Activated CD4-positive, alpha-beta T cell treated with anti-CD3 and anti-CD28 coated beads, Interleukin-10, Interleukin-2, amounts not matched to agents 100 ng/mL and 50 ng/mL, durations not matched to agents 16 hours and 8 hours (primary cell): ENCODE measurements around the gene NR3C2.

Experiments used
- DNase-seq: peaks from one replicate; pipeline ENCODE4 v3.0.0-alpha.2; 2020

Gene NR3C2

DNA sequence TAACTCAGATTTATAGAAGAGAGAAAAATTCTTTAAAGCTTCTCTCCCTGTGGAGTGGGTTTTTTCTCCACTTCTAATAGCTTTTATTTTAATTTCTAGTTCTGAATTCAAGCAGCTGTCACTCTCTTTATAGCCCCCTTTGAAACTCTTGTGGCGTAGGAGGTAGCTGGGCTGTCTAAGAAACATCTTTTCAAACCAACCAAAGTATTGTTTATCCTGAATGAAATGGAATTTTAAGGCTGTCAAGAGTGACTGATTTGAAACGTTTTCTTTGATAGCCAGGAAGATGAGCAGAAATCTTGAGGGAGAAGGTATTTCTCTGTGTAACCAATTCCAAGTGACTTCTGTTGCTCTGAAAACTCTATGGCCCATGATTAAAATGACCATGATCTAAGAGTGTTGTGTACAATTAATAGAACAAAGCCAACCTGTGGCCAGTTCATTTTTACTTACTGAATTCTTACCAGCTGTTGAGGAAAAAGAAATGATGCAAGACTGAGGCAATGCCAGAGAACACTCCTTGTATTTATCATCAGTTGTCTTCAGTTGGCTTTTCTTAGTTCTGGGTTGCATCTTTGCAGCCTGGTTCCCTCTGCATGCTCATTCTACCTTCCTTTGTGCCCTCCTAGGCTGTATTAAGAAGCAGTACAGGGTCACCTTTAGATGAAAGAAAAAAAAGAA is 411.9 kb downstream of the NR3C2 start:
- no peak for DNase-seq

DNA sequence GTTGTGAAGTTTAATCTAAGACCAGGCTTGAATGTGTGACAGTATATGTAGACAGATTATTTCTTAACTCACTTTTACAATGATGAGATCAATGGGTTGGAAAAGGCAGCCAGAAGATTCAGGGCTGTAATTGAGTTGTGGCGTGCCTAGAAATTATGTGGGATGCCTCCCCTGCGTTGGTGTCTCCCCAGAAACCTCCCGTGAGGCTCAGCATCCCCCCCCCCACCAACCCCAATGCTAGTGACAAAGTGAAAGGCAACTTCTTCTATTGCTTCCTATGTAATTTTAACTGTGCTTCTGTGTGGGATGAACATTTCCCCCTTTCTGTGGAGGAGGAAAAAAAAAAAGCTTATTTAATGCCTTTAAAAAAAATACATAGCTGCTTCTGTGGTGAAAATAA is 412.4 kb downstream of the NR3C2 start:
- DNase-seq = no peak
